COLO668 (cell line): ENCODE measurements around the gene MSI2.
"Not testable (repeated sequence)": the region's sequence is repeated elsewhere in the genome, so short reads cannot be mapped to it uniquely, and the experiment has no call there.

Experiments used
- DNase-seq: peaks from one replicate; lab custom pipeline; 2025; ENCODE audit not compliant: unreplicated experiment; lab: John Stamatoyannopoulos, UW

MSI2 gene

GRCh38 chr17:57255776-57256681 is at the start of gene MSI2:
Gene MSI2, plus strand, starts transcription at chr17:57256523. Its CDS starts 220 bp downstream, at chr17:57256743.
- DNase-seq: peak; percentile 81

GRCh38 chr17:57206928-57207327 is 49.4 kb upstream of the MSI2 start:
- no peak for DNase-seq

GRCh38 chr17:57207396-57207795 is 48.9 kb upstream of the MSI2 start:
- no peak for DNase-seq

- DNase-seq: no peak
These were observed 46.1 kb upstream of the MSI2 start for GRCh38 chr17:57210224-57210553.

- no peak for DNase-seq
These were observed 45.3 kb upstream of the MSI2 start for GRCh38 chr17:57210972-57211411.

- DNase-seq: peak; percentile 15
These were observed 44.8 kb upstream of the MSI2 start for GRCh38 chr17:57211543-57211942.

- no peak for DNase-seq
These were observed 43.0 kb upstream of the MSI2 start for GRCh38 chr17:57213180-57213825.

- DNase-seq: no peak
These were observed 41.0 kb upstream of the MSI2 start for GRCh38 chr17:57215317-57215716.

- peak; percentile 5 for DNase-seq
These were observed 34.7 kb upstream of the MSI2 start for GRCh38 chr17:57221366-57222350.

- not testable (repeated sequence) for DNase-seq
These were observed 33.9 kb upstream of the MSI2 start for GRCh38 chr17:57222422-57222821.

- no peak for DNase-seq
These were observed 31.2 kb upstream of the MSI2 start for GRCh38 chr17:57225127-57225526.

- no peak for DNase-seq
These were observed 29.5 kb upstream of the MSI2 start for GRCh38 chr17:57226793-57227192.

GRCh38 chr17:57228911-57229310 is 27.4 kb upstream of the MSI2 start:
- no peak for DNase-seq

- DNase-seq: no peak
These were observed 22.1 kb upstream of the MSI2 start for GRCh38 chr17:57234061-57234738.

- DNase-seq: no peak
These were observed 21.6 kb upstream of the MSI2 start for GRCh38 chr17:57234739-57235092.

GRCh38 chr17:57235124-57235523 is 21.2 kb upstream of the MSI2 start:
- no peak for DNase-seq

- no peak for DNase-seq
These were observed 19.5 kb upstream of the MSI2 start for GRCh38 chr17:57236686-57237299.

- no peak for DNase-seq
These were observed 15.7 kb upstream of the MSI2 start for GRCh38 chr17:57240648-57241047.

GRCh38 chr17:57242148-57242547 is 14.2 kb upstream of the MSI2 start:
- no peak for DNase-seq

GRCh38 chr17:57243171-57243622 is 13.1 kb upstream of the MSI2 start:
- peak; percentile 47 for DNase-seq
